ENCODE data around the gene OR52R1. TPM values are rescaled to one million over a fixed set of nuclear protein-coding genes. Genes with fewer than 3 reads are reported as not detected.
"Not testable (repeated sequence)": the region's sequence is repeated elsewhere in the genome, so short reads cannot be mapped to it uniquely, and the experiment has no call there.

OR52R1 gene
- polyA plus RNA-seq (ENCODE audit: insufficient read length), result not detected

- no peak for DNase-seq (ENCODE audit: low read depth)
Measured at GRCh38 chr11:4804280-4804679, at the start of gene OR52R1. TSS of gene OR52R1 (minus strand) at chr11:4804380. CDS start at chr11:4804380, 0 bp downstream.

- no peak for DNase-seq (ENCODE audit: low read depth)
Measured at GRCh38 chr11:4851033-4851432, 46.9 kb upstream of the OR52R1 start.

GRCh38 chr11:4848908-4849532, 44.8 kb upstream of the OR52R1 start, which contains the start of gene OR51S1:
TSS of gene OR51S1 (minus strand) at chr11:4849208. CDS start at chr11:4849208, 0 bp downstream.
- no peak for DNase-seq (ENCODE audit: low read depth)

- no peak for DNase-seq (ENCODE audit: low read depth)
Measured at GRCh38 chr11:4839851-4840549, 35.8 kb upstream of the OR52R1 start.

GRCh38 chr11:4830909-4831308, 26.7 kb upstream of the OR52R1 start:
- DNase-seq (ENCODE audit: low read depth), result no peak

GRCh38 chr11:4830346-4830745, 26.2 kb upstream of the OR52R1 start:
- DNase-seq (ENCODE audit: low read depth), result no peak

- no peak for DNase-seq (ENCODE audit: low read depth)
Measured at GRCh38 chr11:4826425-4826824, 22.2 kb upstream of the OR52R1 start.

GRCh38 chr11:4825132-4825531, 21.0 kb upstream of the OR52R1 start:
- DNase-seq (ENCODE audit: low read depth), result no peak

GRCh38 chr11:4821021-4821420, 16.8 kb upstream of the OR52R1 start, which contains the start of gene OR51F2:
TSS of gene OR51F2 (plus strand) at chr11:4821321. CDS start at chr11:4821422, 101 bp downstream.
- DNase-seq (ENCODE audit: low read depth), result no peak

GRCh38 chr11:4809246-4809645, 5.1 kb upstream of the OR52R1 start:
- no peak for DNase-seq (ENCODE audit: low read depth)

GRCh38 chr11:4808476-4808875, 4.3 kb upstream of the OR52R1 start:
- no peak for DNase-seq (ENCODE audit: low read depth)

- DNase-seq (ENCODE audit: low read depth), result not testable (repeated sequence)
Measured at GRCh38 chr11:4801316-4801715, 2.9 kb downstream of the OR52R1 start.

- no peak for DNase-seq (ENCODE audit: low read depth)
Measured at GRCh38 chr11:4798427-4799183, 5.6 kb downstream of the OR52R1 start.

GRCh38 chr11:4797206-4797605, 7.0 kb downstream of the OR52R1 start:
- no peak for DNase-seq (ENCODE audit: low read depth)

- no peak for DNase-seq (ENCODE audit: low read depth)
Measured at GRCh38 chr11:4782454-4782853, 21.7 kb downstream of the OR52R1 start.

GRCh38 chr11:4769838-4770237, 34.3 kb downstream of the OR52R1 start, which contains the start of gene OR51F1:
TSS of gene OR51F1 (minus strand) at chr11:4769938. CDS start at chr11:4769938, 0 bp downstream.
- no peak for DNase-seq (ENCODE audit: low read depth)

- DNase-seq (ENCODE audit: low read depth), result no peak
Measured at GRCh38 chr11:4768094-4768493, 36.1 kb downstream of the OR52R1 start.

GRCh38 chr11:4766420-4767043, 37.6 kb downstream of the OR52R1 start:
- no peak for DNase-seq (ENCODE audit: low read depth)

- DNase-seq (ENCODE audit: low read depth), result no peak
Measured at GRCh38 chr11:4763096-4763495, 41.1 kb downstream of the OR52R1 start.

Measured in forelimb muscle (tissue), 1 donor.